SK-N-SH (cell line): Measurements from ENCODE around the gene LSS. TPM values are rescaled to one million over a fixed set of nuclear protein-coding genes. Genes with fewer than 3 reads are reported as not detected.

ENCODE experiments used
- CTCF ChIA-PET: fragments of 300-600, 350-600 bp; formaldehyde crosslinking; extraction: SDS; loops from one replicate; lab custom pipeline; 2021; lab: Yijun Ruan, JAX
- POLR2A ChIA-PET: fragments of 350-600 bp; sonication (Branson Sonifier 250); formaldehyde crosslinking; extraction: SDS; loops from one replicate; lab custom pipeline; 2020; ENCODE audit warnings: antibody characterized with exemption, inconsistent platforms; lab: Yijun Ruan, JAX
- DNase-seq: peaks from one replicate; pipeline ENCODE4 v3.0.0; 2012
- H2AFZ ChIP-seq: fragments of 200-600 bp; sonication (generic); 2 replicates; pipeline ENCODE4 v1.8.1; 2016; ENCODE audit warnings: antibody characterized with exemption, mild to moderate bottlenecking, low read depth
- H3F3A ChIP-seq: fragments of 200-600 bp; sonication (generic); replicated peaks from 2 replicates; pipeline ENCODE3; 2016; ENCODE audit warnings: antibody characterized with exemption, mild to moderate bottlenecking; ENCODE audit not compliant: insufficient read depth
- H3K27ac ChIP-seq, 2 experiments: fragments of 200-500 bp in 1 of 2; fragments of 200-600 bp in 1 of 2; sonication (Bioruptor generic) in 1 of 2; sonication (generic), shearing (Covaris generic) in 1 of 2; 2 replicates each; pipeline versions ENCODE4 v1.5.1 to v1.6.1; 2014 to 2016; ENCODE audit warnings: low read depth in 2 of 2, inconsistent platforms in 1 of 2, low read length in 1 of 2, mild to moderate bottlenecking in 1 of 2, mixed read lengths in 1 of 2
- H3K27me3 ChIP-seq: fragments of 200-600 bp; sonication (generic), shearing (Covaris generic); 2 replicates; pipeline ENCODE4 v1.6.1; 2016; ENCODE audit warnings: mixed run types; ENCODE audit not compliant: insufficient read depth
- H3K36me3 ChIP-seq, 2 experiments: fragments of 200-500 bp in 1 of 2; fragments of 200-600 bp in 1 of 2; sonication (Bioruptor generic) in 1 of 2; sonication (generic) in 1 of 2; replicated peaks in 1 of 2; 2 replicates each; pipeline versions ENCODE3 to v1.5.1; 2014 to 2016; ENCODE audit warnings: low read length in 1 of 2, mild to moderate bottlenecking in 1 of 2; ENCODE audit not compliant: insufficient read depth in 2 of 2, control insufficient read depth in 1 of 2
- H3K4me1 ChIP-seq, 2 experiments: fragments of 200-500 bp in 1 of 2; fragments of 200-600 bp in 1 of 2; sonication (Bioruptor generic) in 1 of 2; sonication (generic), shearing (Covaris generic) in 1 of 2; 2 replicates each; pipeline versions ENCODE4 v1.5.1 to v1.6.1; 2014 to 2016; ENCODE audit warnings: low read depth in 1 of 2, low read length in 1 of 2, mixed run types in 1 of 2; ENCODE audit not compliant: insufficient read depth in 2 of 2, control insufficient read depth in 1 of 2
- H3K4me2 ChIP-seq: fragments of 200-600 bp; sonication (generic), shearing (Covaris generic); 2 replicates; pipeline ENCODE4 v1.6.1; 2017; ENCODE audit warnings: mixed run types
- H3K4me3 ChIP-seq, 2 experiments: fragments of 200-500 bp in 1 of 2; fragments of 200-600 bp in 1 of 2; sonication (Bioruptor generic) in 1 of 2; sonication (generic), shearing (Covaris generic) in 1 of 2; 2 replicates each; pipeline versions ENCODE4 v1.5.1 to v1.8.1; 2014 to 2016; ENCODE audit warnings: low read depth in 2 of 2, inconsistent platforms in 1 of 2, low read length in 1 of 2, mild to moderate bottlenecking in 1 of 2, mixed read lengths in 1 of 2, moderate library complexity in 1 of 2
- H3K79me2 ChIP-seq: fragments of 200-600 bp; sonication (generic); 2 replicates; pipeline ENCODE4 v1.8.1; 2017; ENCODE audit warnings: mild to moderate bottlenecking; ENCODE audit not compliant: insufficient read depth
- H3K9ac ChIP-seq: fragments of 200-600 bp; sonication (generic); 2 replicates; pipeline ENCODE4 v1.6.1; 2017; ENCODE audit warnings: mixed run types
- H3K9me2 ChIP-seq: fragments of 200-600 bp; sonication (generic); 2 replicates; pipeline ENCODE4 v1.6.1; 2017; ENCODE audit warnings: mixed run types
- H3K9me3 ChIP-seq: fragments of 200-600 bp; sonication (generic); 2 replicates; pipeline ENCODE4 v1.6.1; 2017; ENCODE audit warnings: mixed run types, mild to moderate bottlenecking, moderate library complexity
- H4K20me1 ChIP-seq: fragments of 200-600 bp; sonication (generic); 2 replicates; pipeline ENCODE4 v1.6.1; 2017; ENCODE audit warnings: mild to moderate bottlenecking, mixed run types; ENCODE audit not compliant: insufficient read depth
- EP300 ChIP-seq, 2 experiments: IDR thresholded peaks; 2 replicates each; pipeline versions ENCODE4 v1.4.0 to v1.6.1; 2012; ENCODE audit warnings: borderline replicate concordance in 1 of 2, low read depth in 1 of 2, low read length in 1 of 2
- FOXJ3 ChIP-seq: sonication (generic); formaldehyde crosslinking; IDR thresholded peaks from 2 replicates; pipeline ENCODE4 v1.5.1; 2020; ENCODE audit warnings: mild to moderate bottlenecking, missing genetic modification reagents
- GABPA ChIP-seq: IDR thresholded peaks from 2 replicates; pipeline ENCODE4 v1.4.0; 2012; ENCODE audit warnings: low read depth, mild to moderate bottlenecking
- GATA2 ChIP-seq: sonication (generic); formaldehyde crosslinking; IDR thresholded peaks from 2 replicates; pipeline ENCODE4 v1.5.0; 2020; ENCODE audit warnings: mild to moderate bottlenecking, missing genetic modification reagents
- JUND ChIP-seq: IDR thresholded peaks from 2 replicates; pipeline ENCODE4 v1.4.0; 2012
- MEF2A ChIP-seq: IDR thresholded peaks from 2 replicates; pipeline ENCODE4 v1.4.0; 2012; ENCODE audit warnings: low read depth, borderline replicate concordance
- RAD21 ChIP-seq: IDR thresholded peaks from 2 replicates; pipeline ENCODE4 v1.6.1; 2012; ENCODE audit warnings: mild to moderate bottlenecking, low read length
- USF1 ChIP-seq: IDR thresholded peaks from 2 replicates; pipeline ENCODE4 v1.4.0; 2012; ENCODE audit warnings: low read depth, borderline replicate concordance
- USF2 ChIP-seq: fragments of 150-350 bp; IDR thresholded peaks from 2 replicates; pipeline ENCODE4 v1.6.1; 2017; ENCODE audit warnings: antibody characterized with exemption, low read length, low read depth, borderline replicate concordance
- YY1 ChIP-seq: IDR thresholded peaks from 2 replicates; pipeline ENCODE4 v1.4.0; 2012; ENCODE audit warnings: low read depth, mild to moderate bottlenecking
- WGBS: methylation state at CpG from one replicate; pipeline ENCODE4 v1.1.6; 2017; ENCODE audit warnings: low lambda C conversion rate; 5-methylcytosine and 5-hydroxymethylcytosine counted together
- polyA plus RNA-seq, 3 experiments: library from polyadenylated mRNA; depleted of rRNA; stranded (reverse); fragments of >200 nt; gene quantifications; 2 replicates each; pipeline ENCODE4 v1.2.3, GENCODE V29; 2012
- TF ChIP-seq, protein P1 (sequence below): fragments of 200-600 bp; sonication (generic); IDR thresholded peaks from 2 replicates; pipeline ENCODE4 v1.6.1; 2017; ENCODE audit warnings: antibody characterized with exemption, mild to moderate bottlenecking, moderate library complexity
- TF ChIP-seq, protein P2 (sequence below): IDR thresholded peaks from 2 replicates; pipeline ENCODE4 v1.4.0; 2012; ENCODE audit warnings: low read depth, borderline replicate concordance

Gene LSS
- polyA plus RNA-seq, 1 of the 3 experiments (the other 2 are of a cell fraction), result 38.7 TPM

- CTCF ChIA-PET, result interaction anchor here (0.7 to 1.4 kb wide), 4 partner anchors 11 to 69 kb away, joined by 3 to 5 read pairs (median 4); partner anchors contain the start of gene LSS
These were observed 68.5 kb downstream of the LSS start for GRCh38 chr21:46159841-46160656.

GRCh38 chr21:46159390-46159789 is 69.2 kb downstream of the LSS start:
- H3K27me3 ChIP-seq, result no peaks in the 10 kb centered on the region
- no peaks in the 10 kb centered on the region for H3K9me3 ChIP-seq
- H3K36me3 ChIP-seq, result no peaks in the 10 kb centered on the region
- H4K20me1 ChIP-seq, result no peaks in the 10 kb centered on the region
- H2AFZ ChIP-seq, result no peak overlapping the region
- ChIA-PET POLR2A (no interaction called here), CTCF (interaction anchor here (1.0 to 1.4 kb wide), 4 partner anchors 9 to 16 kb away, joined by 3 to 8 read pairs (median 4); no protein-coding TSS in a partner anchor)
- WGBS, result 93% methylated on average over 11 of the region's 12 CpGs
- no peak overlapping the region for H3K27ac ChIP-seq
- no peak overlapping the region for H3K4me3 ChIP-seq
- no peak overlapping the region for H3K4me2 ChIP-seq
- H3K9me2 ChIP-seq, result no peaks in the 10 kb centered on the region
- TF ChIP-seq JUND (no peak), YY1 (no peak), USF2 (no peak), FOXJ3 (CRISPR knock-in tag) (no peak), GATA2 (CRISPR knock-in tag) (no peak), EP300 (IDR thresholded peaks at IDR 0.05; ENCODE audit: borderline replicate concordance in 1 of 2, low read depth in 1 of 2, low read length in 1 of 2) (no peak), MEF2A (no peak), GABPA (no peak), RAD21 (no peak), USF1 (no peak)
- TF ChIP-seq, protein P1, sequence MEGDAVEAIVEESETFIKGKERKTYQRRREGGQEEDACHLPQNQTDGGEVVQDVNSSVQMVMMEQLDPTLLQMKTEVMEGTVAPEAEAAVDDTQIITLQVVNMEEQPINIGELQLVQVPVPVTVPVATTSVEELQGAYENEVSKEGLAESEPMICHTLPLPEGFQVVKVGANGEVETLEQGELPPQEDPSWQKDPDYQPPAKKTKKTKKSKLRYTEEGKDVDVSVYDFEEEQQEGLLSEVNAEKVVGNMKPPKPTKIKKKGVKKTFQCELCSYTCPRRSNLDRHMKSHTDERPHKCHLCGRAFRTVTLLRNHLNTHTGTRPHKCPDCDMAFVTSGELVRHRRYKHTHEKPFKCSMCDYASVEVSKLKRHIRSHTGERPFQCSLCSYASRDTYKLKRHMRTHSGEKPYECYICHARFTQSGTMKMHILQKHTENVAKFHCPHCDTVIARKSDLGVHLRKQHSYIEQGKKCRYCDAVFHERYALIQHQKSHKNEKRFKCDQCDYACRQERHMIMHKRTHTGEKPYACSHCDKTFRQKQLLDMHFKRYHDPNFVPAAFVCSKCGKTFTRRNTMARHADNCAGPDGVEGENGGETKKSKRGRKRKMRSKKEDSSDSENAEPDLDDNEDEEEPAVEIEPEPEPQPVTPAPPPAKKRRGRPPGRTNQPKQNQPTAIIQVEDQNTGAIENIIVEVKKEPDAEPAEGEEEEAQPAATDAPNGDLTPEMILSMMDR, result no peak
- TF ChIP-seq, protein P2, sequence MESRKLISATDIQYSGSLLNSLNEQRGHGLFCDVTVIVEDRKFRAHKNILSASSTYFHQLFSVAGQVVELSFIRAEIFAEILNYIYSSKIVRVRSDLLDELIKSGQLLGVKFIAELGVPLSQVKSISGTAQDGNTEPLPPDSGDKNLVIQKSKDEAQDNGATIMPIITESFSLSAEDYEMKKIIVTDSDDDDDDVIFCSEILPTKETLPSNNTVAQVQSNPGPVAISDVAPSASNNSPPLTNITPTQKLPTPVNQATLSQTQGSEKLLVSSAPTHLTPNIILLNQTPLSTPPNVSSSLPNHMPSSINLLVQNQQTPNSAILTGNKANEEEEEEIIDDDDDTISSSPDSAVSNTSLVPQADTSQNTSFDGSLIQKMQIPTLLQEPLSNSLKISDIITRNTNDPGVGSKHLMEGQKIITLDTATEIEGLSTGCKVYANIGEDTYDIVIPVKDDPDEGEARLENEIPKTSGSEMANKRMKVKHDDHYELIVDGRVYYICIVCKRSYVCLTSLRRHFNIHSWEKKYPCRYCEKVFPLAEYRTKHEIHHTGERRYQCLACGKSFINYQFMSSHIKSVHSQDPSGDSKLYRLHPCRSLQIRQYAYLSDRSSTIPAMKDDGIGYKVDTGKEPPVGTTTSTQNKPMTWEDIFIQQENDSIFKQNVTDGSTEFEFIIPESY, result no peak
- no peaks in the 10 kb centered on the region for H3K79me2 ChIP-seq
- no peaks in the 10 kb centered on the region for H3K4me1 ChIP-seq
- no peak overlapping the region for H3K9ac ChIP-seq
- H3F3A ChIP-seq, result no peaks in the 10 kb centered on the region
- no peak for DNase-seq

More at GRCh38 chr21:46159841-46160656, 68.5 kb downstream of the LSS start:
- Histone ChIP-seq H2AFZ (no peak overlapping the region), H3K9ac (no peak overlapping the region), H3K36me3 (no peaks in the 10 kb centered on the region), H4K20me1 (no peaks in the 10 kb centered on the region), H3K4me3 (no peak overlapping the region), H3F3A (no peaks in the 10 kb centered on the region), H3K27ac (no peak overlapping the region)
- DNase-seq, result no peak
- WGBS, result 81% methylated on average over 14 of the region's 32 CpGs
- no peak for TF ChIP-seq RAD21
- TF ChIP-seq, all 33 proteins: peak for 0
- Histone ChIP-seq H3K4me2 (no peak overlapping the region), H3K79me2 (no peaks in the 10 kb centered on the region), H3K9me3 (no peaks in the 10 kb centered on the region), H3K9me2 (no peaks in the 10 kb centered on the region), H3K4me1 (no peaks in the 10 kb centered on the region), H3K27me3 (no peaks in the 10 kb centered on the region)
- POLR2A ChIA-PET, result no interaction called here
